ENCODE measurements around the gene GALK2.

DNA sequence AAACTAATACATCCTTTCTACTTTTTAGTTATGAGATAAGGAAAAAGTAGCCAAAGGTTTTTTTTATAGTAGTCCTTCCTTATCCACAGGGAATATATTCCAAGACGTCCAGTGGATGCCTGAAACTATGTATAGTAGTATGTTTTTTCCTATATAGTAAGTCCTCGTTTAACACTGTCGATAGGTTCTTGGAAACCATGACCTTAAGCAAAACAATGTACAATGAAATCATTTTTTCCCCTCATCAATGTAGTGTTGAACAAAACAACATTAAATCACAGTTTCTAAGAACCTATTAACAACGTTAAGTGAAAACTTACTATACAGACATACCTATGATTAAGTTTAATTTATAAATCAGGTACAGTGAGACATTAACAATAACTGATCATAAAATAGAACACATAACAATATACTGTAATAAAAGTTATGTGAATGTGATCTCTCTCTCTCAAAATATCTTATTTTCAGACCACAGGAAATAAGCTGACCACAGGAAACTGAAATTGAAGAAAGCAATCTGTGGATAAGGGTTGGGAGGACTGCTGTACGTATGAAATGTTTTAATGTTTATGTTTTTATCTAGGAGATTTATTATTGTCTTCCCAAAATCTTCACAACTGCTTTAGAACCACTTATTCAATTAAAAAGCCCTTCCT is 35.2 kb upstream of the GALK2 start:
- TF ChIP-seq, protein P1, sequence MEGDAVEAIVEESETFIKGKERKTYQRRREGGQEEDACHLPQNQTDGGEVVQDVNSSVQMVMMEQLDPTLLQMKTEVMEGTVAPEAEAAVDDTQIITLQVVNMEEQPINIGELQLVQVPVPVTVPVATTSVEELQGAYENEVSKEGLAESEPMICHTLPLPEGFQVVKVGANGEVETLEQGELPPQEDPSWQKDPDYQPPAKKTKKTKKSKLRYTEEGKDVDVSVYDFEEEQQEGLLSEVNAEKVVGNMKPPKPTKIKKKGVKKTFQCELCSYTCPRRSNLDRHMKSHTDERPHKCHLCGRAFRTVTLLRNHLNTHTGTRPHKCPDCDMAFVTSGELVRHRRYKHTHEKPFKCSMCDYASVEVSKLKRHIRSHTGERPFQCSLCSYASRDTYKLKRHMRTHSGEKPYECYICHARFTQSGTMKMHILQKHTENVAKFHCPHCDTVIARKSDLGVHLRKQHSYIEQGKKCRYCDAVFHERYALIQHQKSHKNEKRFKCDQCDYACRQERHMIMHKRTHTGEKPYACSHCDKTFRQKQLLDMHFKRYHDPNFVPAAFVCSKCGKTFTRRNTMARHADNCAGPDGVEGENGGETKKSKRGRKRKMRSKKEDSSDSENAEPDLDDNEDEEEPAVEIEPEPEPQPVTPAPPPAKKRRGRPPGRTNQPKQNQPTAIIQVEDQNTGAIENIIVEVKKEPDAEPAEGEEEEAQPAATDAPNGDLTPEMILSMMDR (IDR thresholded peaks at IDR 0.05; ENCODE audit: low read length) = no peak
- no peak for TF ChIP-seq EZH2 (optimal IDR thresholded peaks at IDR 0.05; ENCODE audit: low read depth, low read length)

Measured in MM.1S (cell line).